PC-9 (cell line): ENCODE measurements around the gene LAMB1.

ENCODE experiments used
- EZH2 ChIP-seq: fragments of 200-600 bp; sonication (generic); IDR thresholded peaks from 2 replicates; pipeline ENCODE4 v1.8.0; 2017; ENCODE audit warnings: antibody characterized with exemption, low read depth
- TF ChIP-seq, protein P1 (sequence below): fragments of 200-600 bp; sonication (generic); conservative IDR thresholded peaks from 2 replicates; pipeline ENCODE4 v1.6.1; 2017; ENCODE audit warnings: mixed run types, antibody characterized with exemption, mild to moderate bottlenecking, moderate library complexity

DNA sequence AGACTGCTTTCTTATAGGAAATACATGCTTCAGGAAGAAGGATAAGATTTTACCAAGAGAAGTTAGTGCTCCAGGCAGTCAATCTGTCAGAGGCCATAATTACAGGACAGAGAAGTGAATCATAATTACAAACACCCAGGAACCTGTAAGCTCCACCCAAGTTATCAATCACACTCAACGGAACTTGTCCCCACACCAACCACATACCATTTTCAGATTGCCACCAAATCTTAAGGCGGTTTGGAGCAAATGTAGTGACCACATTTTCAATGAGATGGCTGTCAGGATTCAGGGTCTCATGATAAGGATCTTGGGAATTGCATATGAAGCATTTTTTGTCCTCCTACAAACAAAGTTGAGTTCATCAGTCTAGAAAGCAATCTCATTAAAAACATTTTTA lies 4.8 kb downstream of the LAMB1 start:
- TF ChIP-seq, protein P1, sequence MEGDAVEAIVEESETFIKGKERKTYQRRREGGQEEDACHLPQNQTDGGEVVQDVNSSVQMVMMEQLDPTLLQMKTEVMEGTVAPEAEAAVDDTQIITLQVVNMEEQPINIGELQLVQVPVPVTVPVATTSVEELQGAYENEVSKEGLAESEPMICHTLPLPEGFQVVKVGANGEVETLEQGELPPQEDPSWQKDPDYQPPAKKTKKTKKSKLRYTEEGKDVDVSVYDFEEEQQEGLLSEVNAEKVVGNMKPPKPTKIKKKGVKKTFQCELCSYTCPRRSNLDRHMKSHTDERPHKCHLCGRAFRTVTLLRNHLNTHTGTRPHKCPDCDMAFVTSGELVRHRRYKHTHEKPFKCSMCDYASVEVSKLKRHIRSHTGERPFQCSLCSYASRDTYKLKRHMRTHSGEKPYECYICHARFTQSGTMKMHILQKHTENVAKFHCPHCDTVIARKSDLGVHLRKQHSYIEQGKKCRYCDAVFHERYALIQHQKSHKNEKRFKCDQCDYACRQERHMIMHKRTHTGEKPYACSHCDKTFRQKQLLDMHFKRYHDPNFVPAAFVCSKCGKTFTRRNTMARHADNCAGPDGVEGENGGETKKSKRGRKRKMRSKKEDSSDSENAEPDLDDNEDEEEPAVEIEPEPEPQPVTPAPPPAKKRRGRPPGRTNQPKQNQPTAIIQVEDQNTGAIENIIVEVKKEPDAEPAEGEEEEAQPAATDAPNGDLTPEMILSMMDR, result no peak
- no peak for TF ChIP-seq EZH2
